HG02798 (cell line): Measurements from ENCODE around the gene COL9A1.

ENCODE experiments used
- ATAC-seq: cut with Tn5 transposase; IDR thresholded peaks from one replicate; pipeline ENCODE4 v1.9.1; 2021; ENCODE audit warnings: mild to moderate bottlenecking; ENCODE audit not compliant: unreplicated experiment, poor library complexity

The COL9A1 gene

DNA sequence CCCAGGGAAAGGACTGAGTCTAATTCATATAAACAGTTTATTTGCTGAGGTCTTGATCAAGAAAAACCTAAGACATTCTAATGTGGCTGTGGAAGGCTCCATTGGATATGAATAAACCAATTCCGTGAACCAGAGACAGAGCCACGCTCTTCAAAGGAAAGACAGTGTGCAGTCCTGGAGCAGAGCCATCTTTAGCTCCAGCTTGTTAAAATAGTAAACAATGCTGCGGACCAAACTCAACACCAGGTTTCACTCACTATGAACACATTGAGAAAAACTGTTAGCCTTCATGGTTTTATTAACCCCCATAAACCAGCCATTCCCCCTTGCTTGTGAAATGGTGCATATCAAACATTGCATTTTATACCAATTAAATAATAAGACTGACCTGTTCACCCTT is 61.9 kb downstream of the COL9A1 start:
- no peak for ATAC-seq

DNA sequence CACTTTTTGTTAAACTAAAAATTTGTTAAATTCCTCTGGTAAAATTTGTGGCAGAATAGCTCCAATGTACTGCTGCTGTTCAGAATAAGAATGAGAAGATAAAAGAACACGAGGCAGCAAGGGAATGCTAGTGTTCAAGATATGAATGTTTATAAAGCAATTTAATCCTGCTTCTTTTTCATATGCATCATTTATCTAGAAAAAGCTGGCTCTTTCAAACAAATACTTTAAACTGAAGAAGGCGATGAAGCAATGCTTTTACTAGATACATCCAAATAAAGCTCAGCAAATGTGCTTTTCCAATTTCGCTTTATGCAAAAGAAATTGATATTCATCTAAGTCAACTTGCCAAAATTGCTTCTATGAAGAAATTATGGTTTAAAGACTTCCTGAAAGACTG is 66.5 kb downstream of the COL9A1 start:
- ATAC-seq = no peak

DNA sequence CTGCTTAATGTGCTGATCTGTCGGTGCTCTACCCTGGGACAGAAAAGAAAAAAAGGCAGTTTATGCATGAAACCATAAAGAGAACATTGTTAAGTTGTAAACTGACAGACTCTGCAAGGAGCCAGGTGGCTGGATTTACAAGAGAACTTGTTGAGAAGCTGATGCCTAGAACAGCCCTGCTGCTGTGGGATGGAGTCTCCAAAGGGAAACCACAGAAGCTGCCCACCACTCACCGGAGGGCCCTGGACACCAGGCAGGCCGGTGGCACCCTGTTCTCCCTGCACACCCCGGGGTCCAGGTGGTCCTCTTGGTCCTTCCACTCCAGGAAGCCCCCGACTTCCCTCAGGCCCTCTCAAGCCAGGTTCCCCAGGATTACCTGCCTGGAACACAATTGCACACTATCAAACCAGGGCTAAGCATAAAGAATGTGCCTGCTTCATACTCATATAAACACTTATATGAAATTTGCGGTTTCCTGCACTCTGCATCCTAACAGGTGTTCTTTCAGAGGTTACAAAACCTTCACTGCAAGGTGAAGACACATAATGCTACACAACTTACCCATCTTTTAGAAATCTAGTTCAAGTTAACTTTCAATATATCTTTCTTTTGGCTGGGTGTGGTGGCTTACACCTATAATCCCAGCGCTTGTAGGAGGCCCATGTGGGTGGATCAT is 68.2 kb downstream of the COL9A1 start:
- no peak for ATAC-seq

DNA sequence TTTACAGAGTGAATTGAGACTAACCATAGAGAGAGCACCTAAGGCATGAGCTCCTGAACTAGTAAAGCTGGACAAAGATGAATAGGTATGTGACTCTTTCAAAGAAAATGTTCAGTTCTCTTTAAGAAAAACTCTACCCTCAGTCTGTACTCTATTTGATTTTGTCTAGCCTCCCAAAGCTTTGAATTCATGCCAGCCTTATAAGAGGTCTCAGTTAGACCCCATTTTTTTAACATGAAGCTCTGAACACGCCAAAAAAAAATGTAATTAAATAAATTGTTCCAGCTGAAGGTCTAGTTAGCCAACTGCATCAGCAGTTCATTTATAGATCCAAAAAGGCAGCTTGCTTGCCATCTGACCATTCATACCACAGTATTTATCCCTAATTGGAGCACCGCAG is 71.6 kb downstream of the COL9A1 start:
- ATAC-seq = no peak

DNA sequence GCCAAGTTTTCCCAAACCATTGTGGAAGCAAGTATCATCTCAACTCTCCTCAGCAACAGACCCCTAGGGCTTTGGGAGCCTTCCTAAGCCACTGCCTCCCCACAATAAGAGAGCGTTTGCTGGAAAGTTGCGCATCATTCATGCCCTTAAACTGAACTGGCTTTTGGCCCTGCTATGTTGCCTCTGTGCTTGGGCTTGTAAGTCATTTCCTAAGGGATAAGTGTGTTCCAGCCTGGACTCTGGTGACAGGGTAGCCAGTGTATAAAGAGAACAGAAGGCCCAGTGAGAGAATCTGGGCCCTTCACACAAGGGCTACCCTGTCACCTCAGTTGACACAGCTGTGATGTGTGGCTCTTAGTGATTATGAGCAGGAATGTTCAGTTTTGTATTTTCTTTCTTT is 77.8 kb downstream of the COL9A1 start:
- ATAC-seq = no peak

- ATAC-seq = no peak
Measured at GRCh38 chr6:70222439-70222749, 80.5 kb downstream of the COL9A1 start.

- ATAC-seq = no peak
Measured at GRCh38 chr6:70221715-70222438, 81.0 kb downstream of the COL9A1 start.

DNA sequence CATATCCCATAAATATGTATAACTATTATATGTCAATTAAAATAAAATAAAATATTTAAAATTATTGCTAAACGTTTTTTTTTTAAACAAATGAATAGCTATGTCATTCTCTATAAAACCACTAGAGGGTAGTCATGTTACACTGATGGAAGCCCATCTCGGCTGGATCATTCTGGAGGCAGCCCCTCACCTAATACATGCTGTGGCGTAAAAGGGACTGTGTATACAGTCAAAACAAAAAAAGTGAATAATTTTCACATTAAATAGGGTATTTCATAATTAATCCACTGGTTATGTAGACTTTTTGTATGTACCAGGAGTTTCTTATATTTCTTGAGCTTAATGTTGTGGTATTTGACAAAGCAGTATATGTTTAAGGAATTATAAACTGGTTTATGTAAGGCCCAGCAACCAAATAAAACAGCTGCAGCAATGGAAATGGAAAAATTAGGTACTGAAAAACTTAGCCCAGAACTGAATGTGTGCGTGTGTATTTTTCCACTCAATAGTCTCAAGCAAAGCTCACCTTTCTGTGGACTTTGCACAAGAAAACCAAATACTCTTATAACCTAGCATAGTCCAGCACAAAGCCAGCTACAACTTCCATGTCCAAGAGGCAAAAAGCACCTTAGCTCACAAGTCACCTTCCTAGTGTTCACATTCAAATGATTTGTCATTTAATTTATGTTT is 81.7 kb downstream of the COL9A1 start:
- ATAC-seq = no peak

DNA sequence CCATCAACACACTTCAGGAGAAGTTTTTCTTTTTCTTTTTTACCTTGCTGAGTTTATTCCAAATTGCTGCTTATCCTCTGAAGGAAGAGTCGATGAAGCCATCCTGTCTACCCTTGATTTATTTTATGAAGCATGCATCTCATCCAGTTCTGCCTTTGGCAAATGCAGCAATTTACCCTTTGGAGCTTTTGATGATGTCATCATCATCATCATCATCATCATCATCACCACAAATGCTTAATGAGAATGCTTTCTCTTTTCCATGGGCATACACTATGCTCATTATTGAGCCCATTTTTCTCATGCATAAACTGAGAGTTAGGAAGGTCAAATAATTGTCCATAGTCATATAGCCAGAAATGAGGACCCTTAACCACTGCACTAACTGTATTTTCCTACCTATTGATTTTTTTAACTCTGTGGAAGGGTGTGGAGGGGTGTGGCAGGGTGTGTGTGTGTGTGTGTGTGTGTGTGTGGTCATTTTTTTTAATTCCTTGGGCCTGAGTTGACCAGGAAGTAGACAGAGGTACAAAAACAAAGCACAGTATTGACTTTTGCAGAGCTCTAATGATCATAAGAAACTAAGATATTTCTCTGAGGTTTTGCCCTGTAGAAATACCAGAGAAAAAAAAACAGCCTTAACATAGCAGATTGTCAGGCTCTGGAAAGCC is 82.8 kb downstream of the COL9A1 start:
- no peak for ATAC-seq

DNA sequence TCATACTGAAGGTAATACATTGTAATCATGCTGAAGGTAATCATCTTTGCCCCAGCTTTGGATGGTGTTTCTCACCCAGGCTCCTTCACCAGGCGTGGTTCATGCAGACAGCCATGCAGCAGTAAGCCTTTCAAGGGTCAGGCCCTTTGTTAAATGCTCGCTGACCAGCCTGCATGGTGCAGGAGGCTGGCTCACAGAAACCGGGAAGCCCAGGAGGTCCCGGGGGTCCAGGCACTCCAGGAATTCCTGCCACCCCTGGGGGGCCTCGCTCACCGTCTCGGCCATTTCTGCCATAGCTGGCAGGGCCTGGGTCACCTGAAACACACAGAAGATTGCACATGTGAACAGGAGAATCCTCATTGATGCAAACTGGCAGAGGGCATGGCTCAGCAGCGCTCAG is 86.1 kb downstream of the COL9A1 start:
- ATAC-seq = no peak

DNA sequence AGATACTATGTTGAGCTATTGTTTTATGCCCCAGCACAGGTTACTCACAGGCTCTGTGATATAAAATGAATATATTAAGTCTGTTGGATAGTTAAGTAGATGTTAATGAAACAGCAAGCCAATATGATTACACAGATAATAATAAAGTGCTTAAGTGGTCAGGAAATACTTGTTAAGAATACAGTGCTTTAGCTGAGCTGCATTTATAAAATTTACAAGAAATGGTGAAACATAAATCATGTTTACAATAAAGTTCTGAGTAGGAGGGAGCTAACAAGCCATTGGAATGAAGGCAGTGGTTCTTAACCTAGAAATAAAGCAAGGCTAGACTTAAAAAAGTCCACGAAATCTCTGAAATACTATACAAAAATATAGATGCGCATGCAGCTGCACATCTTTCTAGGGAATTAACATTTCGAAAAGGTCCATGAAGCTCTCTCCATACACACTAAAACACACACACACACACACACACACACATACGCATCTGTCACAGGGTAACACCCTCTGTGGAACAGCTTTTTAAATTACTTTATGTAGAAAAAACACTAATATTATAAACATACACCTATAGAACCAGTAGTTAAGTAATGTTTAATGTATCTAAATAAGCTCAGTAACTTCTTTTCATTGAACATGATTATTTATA is 87.3 kb downstream of the COL9A1 start:
- no peak for ATAC-seq

- no peak for ATAC-seq
Measured at GRCh38 chr6:70210462-70210861, 92.4 kb downstream of the COL9A1 start.

- no peak for ATAC-seq
Measured at GRCh38 chr6:70208235-70208790, 94.6 kb downstream of the COL9A1 start.

GRCh38 chr6:70198785-70199184 is 104.1 kb downstream of the COL9A1 start:
- ATAC-seq = no peak

GRCh38 chr6:70196531-70196930 is 106.4 kb downstream of the COL9A1 start:
- ATAC-seq = no peak

DNA sequence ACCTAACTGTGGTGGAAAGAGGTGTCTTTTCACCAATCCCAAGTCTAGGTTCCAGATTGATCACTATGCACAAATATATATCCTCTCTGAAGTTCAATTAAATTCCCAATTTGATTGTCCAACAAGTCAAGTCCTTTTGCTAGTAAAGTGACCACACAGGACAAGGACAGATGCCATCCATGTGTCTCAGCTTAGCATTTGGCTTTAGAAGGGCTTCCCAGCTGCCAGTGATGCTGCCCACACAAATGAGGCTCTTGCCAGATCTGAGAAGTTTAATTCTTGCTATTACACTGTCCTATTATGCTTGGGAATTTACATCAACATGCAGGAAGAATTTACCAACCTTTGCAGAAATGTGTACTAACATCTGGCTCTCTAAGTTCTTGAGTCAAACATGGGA is 108.5 kb downstream of the COL9A1 start:
- no peak for ATAC-seq

GRCh38 chr6:70188202-70188601 is 114.7 kb downstream of the COL9A1 start:
- no peak for ATAC-seq

- no peak for ATAC-seq
Measured at GRCh38 chr6:70186461-70186860, 116.4 kb downstream of the COL9A1 start.

DNA sequence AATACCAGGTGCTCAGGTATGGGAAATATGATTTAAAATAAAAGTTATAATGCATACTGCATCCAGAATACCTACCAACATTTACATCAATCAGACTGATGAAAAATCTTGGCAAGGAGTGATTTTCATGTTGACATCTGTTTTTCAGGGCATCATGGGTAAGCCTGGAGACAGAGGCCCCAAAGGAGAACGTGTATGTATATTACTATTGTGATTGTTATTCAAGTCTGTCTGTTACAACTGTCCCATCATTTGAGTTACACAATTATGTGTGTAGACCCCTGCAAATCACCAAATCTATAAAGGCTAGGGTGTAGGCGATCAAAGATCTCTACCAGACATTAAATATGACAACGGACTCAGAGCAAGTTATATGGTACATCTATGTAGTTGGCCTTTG is 118.2 kb downstream of the COL9A1 start:
- ATAC-seq = no peak

GRCh38 chr6:70183538-70183937 is 119.3 kb downstream of the COL9A1 start:
- no peak for ATAC-seq
